GM18868 (cell line): ENCODE measurements around the gene OOSP4A.

Experiments
- ATAC-seq: cut with Tn5 transposase; IDR thresholded peaks from one replicate; pipeline ENCODE4 v1.9.1; 2021; ENCODE audit warnings: mild to moderate bottlenecking, moderate library complexity; ENCODE audit not compliant: unreplicated experiment

The OOSP4A gene

GRCh38 chr11:59963733-59964132 lies at the start of gene OOSP4A:
Gene OOSP4A (plus strand): TSS chr11:59964033. CDS start chr11:59964033, 0 bp downstream.
- ATAC-seq = no peak

- no peak for ATAC-seq
Observed at GRCh38 chr11:59918480-59918879, 45.4 kb upstream of the OOSP4A start.

GRCh38 chr11:59918987-59919589 lies 44.7 kb upstream of the OOSP4A start:
- no peak for ATAC-seq

DNA sequence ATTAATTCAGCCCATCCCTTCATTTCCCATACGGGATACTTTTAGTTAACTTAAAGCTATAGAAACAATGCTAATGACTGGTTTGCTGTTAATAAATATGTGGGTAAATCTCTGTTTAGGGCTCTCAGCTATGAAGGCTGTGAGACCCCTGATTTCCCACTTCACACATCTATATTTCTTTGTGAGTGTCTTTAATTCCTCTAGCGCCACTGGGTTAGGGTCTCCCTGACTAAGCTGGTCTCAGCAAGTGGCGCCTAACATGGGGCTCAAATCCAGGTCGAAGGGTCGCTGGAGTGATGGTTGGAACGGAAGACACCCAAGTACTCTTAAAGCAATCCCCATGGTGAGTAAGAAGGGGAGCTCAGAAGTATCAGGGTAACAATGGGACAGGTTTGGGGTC lies 40.0 kb upstream of the OOSP4A start:
- ATAC-seq = no peak

DNA sequence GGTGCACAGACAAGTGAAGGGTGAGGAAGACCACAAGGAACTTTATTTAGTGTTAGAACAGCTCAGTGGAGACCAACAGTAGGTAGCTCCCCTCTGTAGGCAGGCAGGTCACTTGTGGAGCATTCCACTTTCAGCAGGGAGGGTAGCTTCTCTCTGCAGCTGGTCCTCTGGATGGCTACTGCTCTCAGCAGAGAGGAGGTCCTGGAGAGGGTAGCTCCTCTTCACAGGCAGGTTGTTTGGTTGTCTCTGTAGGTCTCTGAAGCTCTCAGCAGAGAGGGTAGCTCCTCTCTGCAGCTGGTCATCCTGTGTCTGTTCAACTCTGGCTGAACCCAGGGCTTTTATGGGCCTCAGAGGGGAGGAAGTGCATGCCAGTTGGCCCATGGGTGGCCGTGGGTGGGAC lies 32.1 kb upstream of the OOSP4A start:
- ATAC-seq = no peak

GRCh38 chr11:59938132-59938531 lies 25.7 kb upstream of the OOSP4A start, which contains the start of gene OOSP1:
Gene OOSP1 (plus strand): TSS chr11:59938432. CDS start chr11:59938455, 23 bp downstream.
- no peak for ATAC-seq

DNA sequence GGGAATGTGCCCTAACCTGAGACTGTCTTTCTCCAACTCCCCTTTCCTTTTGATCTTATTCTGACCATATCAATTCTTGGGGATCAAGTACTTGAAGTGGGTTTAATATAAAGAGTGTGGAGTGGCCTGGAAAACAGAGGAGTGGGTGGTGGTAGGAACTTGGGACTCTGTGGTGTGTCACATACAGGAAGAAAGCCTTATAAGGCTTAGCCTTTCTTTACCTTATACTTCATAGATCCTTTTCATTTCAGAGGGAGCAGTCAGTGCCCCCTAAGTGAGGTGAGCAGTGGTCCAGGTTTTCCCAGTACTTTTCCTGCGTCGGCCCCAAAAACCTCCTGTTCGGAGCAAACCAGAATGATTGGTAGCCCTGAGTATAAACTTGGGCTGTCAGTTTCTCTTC lies 25.1 kb upstream of the OOSP4A start:
- ATAC-seq = no peak

DNA sequence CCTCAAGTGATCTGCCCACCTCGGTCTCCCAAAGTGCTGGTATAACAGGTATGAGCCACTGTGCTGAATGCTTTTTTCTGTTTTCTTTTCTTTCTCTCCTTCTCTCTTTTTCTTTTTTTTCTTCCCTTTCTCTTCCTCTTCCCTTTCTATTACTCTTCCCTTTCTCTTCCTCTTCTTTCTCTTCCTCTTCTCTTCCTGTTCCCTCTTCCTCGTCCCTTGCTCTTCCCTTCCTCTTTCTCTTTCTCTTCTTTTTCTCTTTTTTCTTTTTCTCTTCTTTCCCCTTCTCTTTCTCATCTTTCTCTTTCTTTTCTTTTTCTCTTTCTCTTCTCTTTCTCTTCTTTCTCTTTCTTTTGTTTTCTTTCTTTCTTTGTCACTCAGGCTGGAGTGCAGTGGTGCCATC lies 24.4 kb upstream of the OOSP4A start:
- ATAC-seq = no peak

DNA sequence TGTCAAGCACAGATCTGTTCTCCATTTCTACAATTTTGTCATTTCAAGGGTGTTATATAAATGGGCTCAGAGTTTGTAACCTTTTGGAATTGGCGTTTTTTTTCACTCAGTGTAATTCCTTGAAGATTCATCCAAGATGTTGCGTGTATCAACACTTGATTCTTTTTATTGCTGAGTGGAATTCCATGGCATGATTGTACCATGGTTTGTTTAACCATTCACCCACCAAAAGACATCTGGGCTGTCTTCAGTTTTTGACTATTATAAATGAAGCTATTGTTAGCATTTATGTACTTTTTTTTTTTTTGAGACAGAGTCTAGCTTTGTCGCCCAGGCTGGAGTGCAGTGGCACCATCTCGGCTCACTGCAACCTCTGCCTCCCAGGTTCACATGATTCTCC lies 22.7 kb upstream of the OOSP4A start:
- no peak for ATAC-seq

GRCh38 chr11:59943997-59944714 lies 19.7 kb upstream of the OOSP4A start:
- ATAC-seq = no peak

- no peak for ATAC-seq
Observed at GRCh38 chr11:59944720-59945119, 19.1 kb upstream of the OOSP4A start.

- no peak for ATAC-seq
Observed at GRCh38 chr11:59953463-59954218, 10.2 kb upstream of the OOSP4A start.

- no peak for ATAC-seq
Observed at GRCh38 chr11:59954219-59954847, 9.5 kb upstream of the OOSP4A start.

DNA sequence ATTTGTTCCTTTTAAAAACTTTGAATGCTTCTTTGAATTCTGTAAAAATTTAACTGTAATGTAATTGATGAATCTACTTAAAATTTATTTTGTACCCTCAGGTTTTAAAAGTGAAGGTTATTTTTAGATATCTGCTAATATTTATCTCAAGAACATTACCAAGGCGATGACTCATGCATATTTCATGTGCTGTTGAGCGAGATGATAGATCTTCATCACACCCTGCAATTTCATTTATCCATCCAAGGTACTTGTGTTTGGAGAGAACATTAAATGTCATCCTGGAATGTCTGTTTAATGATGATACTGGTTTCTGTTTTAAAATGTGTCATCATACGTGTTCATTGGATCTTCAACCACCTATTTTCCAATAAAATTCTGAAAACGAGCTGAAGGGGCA lies 6.7 kb upstream of the OOSP4A start:
- no peak for ATAC-seq

DNA sequence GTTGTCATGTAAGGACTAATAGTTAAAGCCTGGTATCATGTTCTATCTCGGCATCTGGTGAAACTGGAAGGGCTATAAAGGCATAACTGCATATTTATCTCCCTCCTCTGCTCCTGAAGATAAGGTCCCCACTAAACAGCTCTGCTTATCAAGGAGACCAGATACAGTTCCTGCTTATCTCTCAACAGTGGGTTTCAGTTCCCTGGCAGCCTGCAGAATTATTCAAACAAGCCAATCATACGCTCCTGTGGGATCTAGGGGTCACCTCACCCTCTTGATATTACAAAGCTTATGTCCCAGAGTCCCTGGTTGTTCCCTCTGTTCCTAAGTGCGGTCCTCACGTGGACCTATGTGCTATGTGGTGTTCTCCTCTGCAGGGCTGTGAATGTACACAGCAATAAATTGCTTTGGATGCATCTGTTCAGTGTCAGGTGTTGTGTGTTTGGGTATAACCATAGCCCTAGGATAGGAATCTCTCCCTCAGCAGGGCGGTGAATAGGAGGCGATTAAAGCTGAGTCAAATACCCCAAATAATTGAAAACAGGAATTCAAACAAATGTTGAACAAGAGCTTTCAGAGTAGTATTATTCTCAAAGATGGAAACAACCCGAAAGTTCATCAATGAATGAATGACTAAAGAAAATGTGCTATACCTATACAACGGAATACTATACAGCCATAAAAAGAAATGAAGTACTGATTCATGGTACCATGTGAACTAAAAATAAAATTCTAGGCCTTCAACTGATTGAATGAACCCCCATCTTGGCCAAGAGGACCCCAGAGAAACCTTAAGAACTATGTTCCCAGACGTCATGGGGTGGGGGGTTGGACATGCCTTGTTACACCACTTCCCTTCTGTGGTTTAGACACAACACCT lies 3.1 kb upstream of the OOSP4A start:
- ATAC-seq = no peak

DNA sequence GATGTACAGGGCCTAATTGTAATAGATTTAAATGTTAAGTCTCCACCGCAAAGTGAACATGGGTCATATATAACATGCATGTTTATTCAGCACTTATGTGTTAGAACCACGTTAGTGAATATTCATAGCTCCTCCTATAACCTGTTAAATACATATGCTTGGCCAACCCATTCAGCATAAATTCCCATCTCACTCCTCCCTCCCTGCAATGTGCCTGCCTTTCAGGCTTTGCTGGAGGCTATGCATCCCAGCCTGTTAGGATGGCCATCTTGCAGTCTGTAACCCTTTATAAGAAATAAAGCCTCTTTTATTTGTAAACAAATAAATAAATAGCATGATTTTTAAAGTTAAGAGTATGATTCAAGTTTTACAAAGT lies 1.7 kb upstream of the OOSP4A start:
- no peak for ATAC-seq

- no peak for ATAC-seq
Observed at GRCh38 chr11:59965424-59965823, 1.6 kb downstream of the OOSP4A start.

- ATAC-seq = no peak
Observed at GRCh38 chr11:59966201-59966600, 2.4 kb downstream of the OOSP4A start.

DNA sequence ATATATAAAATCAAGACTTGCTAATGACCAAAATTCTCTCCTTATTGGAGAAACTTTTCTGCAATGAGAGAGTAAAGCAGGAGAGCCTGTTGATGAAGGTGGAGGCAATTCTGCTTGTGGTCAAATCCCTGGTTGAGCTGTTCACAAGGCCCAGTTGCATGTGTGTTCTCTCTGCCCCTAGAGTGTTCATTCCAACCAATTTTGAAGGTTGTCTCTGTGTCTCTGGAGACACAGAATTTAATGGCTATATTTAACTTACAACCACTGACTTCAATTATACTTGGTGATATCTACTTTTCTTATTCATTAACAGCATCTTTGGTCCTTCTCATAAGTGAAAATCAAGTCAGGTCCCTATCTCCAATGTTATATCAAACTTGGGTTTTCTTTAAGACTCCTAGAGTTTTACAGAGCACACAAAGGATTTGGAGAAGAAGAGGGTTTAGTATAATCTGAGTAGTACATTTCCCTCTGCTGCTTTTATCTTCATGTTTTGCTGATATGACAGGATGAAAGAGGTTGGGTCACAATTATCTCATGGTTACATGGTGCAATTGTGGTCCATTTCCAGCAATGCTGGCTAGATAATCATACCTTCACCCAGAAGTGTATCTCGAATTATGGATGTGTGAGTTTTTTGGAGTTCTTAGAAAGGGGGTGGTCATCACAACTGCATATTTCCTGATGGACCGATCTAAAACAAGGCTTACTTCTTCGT lies 4.0 kb downstream of the OOSP4A start:
- no peak for ATAC-seq

DNA sequence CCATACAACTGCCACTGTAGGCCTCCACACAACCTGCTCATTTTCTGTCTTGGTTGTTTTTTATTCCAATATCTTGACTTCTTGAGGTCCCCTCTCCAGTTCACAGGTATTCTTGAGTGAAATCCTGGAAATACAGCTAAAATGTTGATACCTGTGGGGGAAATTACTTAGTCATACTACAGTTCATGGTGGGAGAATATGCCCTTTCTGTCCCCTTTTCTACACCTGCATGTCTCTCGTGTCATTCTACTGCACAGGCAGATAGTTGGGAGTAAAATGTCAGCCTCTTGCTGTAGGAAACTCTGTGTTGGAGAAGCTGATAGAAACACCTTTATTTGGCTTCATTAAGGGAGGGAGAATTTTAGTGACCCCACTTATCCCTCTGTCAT lies 4.6 kb downstream of the OOSP4A start:
- no peak for ATAC-seq
